ENCODE data around the gene TBCA. TPM values are rescaled to one million over a fixed set of nuclear protein-coding genes. Genes with fewer than 3 reads are reported as not detected.

The TBCA gene, protein sequence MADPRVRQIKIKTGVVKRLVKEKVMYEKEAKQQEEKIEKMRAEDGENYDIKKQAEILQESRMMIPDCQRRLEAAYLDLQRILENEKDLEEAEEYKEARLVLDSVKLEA
- total RNA-seq, result 103 and 112 TPM in 2 replicates

DNA sequence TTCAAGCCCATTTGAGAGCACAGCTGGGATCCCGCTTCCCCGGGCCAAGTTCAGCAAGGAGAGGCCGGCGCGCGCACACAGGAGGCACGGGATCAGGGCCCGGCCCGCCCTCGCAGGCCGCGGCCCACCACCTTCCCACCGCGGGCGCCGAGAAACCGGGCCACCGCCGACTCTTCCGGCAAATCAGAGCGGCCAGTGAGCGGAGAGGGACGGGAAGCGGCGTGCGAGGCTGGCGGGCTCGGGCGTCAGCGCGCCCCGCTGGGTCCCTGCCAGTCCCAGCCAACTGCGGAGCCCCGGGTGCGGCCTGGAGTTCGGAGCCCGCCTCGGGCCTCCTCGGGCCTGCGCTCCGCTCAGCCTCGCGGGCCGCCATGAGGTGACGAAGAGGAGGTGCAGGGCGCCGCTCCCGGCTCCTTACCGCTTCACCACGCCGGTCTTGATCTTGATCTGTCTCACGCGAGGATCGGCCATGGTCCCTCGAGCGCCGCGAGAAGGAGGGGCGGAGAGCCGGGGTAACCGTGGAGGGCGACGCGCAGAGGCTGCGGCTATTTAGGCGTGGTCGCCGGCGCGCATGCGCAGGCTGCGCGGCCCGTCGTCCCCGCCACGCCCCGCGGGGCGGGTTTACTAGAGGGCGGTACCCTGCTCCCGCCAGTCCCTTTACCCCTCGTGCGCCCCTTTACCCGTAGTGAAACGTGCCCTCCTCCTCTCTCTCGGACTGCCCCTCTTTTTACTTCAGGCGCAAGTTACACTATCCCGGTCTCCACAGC is at the start of gene TBCA:
Gene TBCA (minus strand): TSS at position 550 of the 764 bp plus-strand sequence. CDS start 82 bp downstream, at position 468.

Other genes with a start within 250 kb of the TBCA start
- not detected in 2 replicates for gene OTP, start 137.6 kb downstream of the TBCA start, total RNA-seq